ENCODE results near the gene SLC45A1. TPM values are rescaled to one million over a fixed set of nuclear protein-coding genes. Genes with fewer than 3 reads are reported as not detected.

SLC45A1 gene
- total and polyA plus RNA-seq, 5 donors = 2.1 to 3.5 (median 2.6) TPM

- H3K9me3 ChIP-seq (ENCODE audit: control insufficient read depth, low read length) = no peaks in the 10 kb centered on the region
- DNase-seq = no peak
- H3K27ac ChIP-seq (ENCODE audit: low read length) = no peak overlapping the region
- WGBS = 95% methylated on average over 13 of the region's 13 CpGs
- intact Hi-C loops (cut with DNase I) = no loop called here
- H3K4me3 ChIP-seq (ENCODE audit: low read length) = no peak overlapping the region
- no peaks in the 10 kb centered on the region for H3K4me1 ChIP-seq (ENCODE audit: control insufficient read depth, insufficient read depth, low read length)
- H3K27me3 ChIP-seq (ENCODE audit: control insufficient read depth, insufficient read depth) = no peaks in the 10 kb centered on the region
- no peak for ATAC-seq
Observed at GRCh38 chr1:8326265-8326664, 8.4 kb downstream of the SLC45A1 start.

- intact Hi-C loops (cut with DNase I) = no loop called here
- no peak overlapping the region for H3K4me3 ChIP-seq (ENCODE audit: low read length)
- WGBS = 92% methylated on average over 18 of the region's 18 CpGs
- no peak overlapping the region for H3K27ac ChIP-seq (ENCODE audit: low read length)
- no peaks in the 10 kb centered on the region for H3K4me1 ChIP-seq (ENCODE audit: control insufficient read depth, insufficient read depth, low read length)
- no peaks in the 10 kb centered on the region for H3K9me3 ChIP-seq (ENCODE audit: control insufficient read depth, low read length)
- DNase-seq = no peak
- ATAC-seq = no peak
- no peaks in the 10 kb centered on the region for H3K27me3 ChIP-seq (ENCODE audit: control insufficient read depth, insufficient read depth)
Observed at GRCh38 chr1:8328271-8328670, 10.4 kb downstream of the SLC45A1 start.

GRCh38 chr1:8329439-8329838, 11.5 kb downstream of the SLC45A1 start:
- Histone ChIP-seq H3K27me3 (ENCODE audit: control insufficient read depth, insufficient read depth) (no peaks in the 10 kb centered on the region), H3K9me3 (ENCODE audit: control insufficient read depth, low read length) (no peaks in the 10 kb centered on the region), H3K27ac (ENCODE audit: low read length) (no peak overlapping the region), H3K4me3 (ENCODE audit: low read length) (no peak overlapping the region), H3K4me1 (ENCODE audit: control insufficient read depth, insufficient read depth, low read length) (no peaks in the 10 kb centered on the region)
- intact Hi-C loops (cut with DNase I) = no loop called here
- DNase-seq (no peak), ATAC-seq (peak in 1 of 2 donors; percentile 34)
- WGBS = 74% methylated on average over 12 of the region's 12 CpGs

GRCh38 chr1:8329858-8330257, 11.9 kb downstream of the SLC45A1 start:
- 90% methylated on average over 14 of the region's 14 CpGs for WGBS
- ATAC-seq = no peak

GRCh38 chr1:8330271-8331125, 12.6 kb downstream of the SLC45A1 start:
- DNase-seq (peak in 1 of 3 donors; percentile 50), ATAC-seq (peak; percentile 14 to 16)
- Histone ChIP-seq H3K9me3 (ENCODE audit: control insufficient read depth, low read length) (no peaks in the 10 kb centered on the region), H3K27me3 (ENCODE audit: control insufficient read depth, insufficient read depth) (no peaks in the 10 kb centered on the region), H3K4me1 (ENCODE audit: control insufficient read depth, insufficient read depth, low read length) (no peaks in the 10 kb centered on the region), H3K4me3 (ENCODE audit: low read length) (no peak overlapping the region), H3K27ac (ENCODE audit: low read length) (no peak overlapping the region)
- WGBS = 93% methylated on average over 47 of the region's 47 CpGs
- intact Hi-C loops (cut with DNase I) = no loop called here

More at GRCh38 chr1:8329858-8330257, 11.9 kb downstream of the SLC45A1 start:
- no peak overlapping the region for H3K27ac ChIP-seq (ENCODE audit: low read length)
- no peaks in the 10 kb centered on the region for H3K4me1 ChIP-seq (ENCODE audit: control insufficient read depth, insufficient read depth, low read length)
- H3K4me3 ChIP-seq (ENCODE audit: low read length) = no peak overlapping the region
- no peak for DNase-seq
- intact Hi-C loops (cut with DNase I) = no loop called here
- H3K9me3 ChIP-seq (ENCODE audit: control insufficient read depth, low read length) = no peaks in the 10 kb centered on the region
- H3K27me3 ChIP-seq (ENCODE audit: control insufficient read depth, insufficient read depth) = no peaks in the 10 kb centered on the region

GRCh38 chr1:8332806-8333205, 14.9 kb downstream of the SLC45A1 start:
- no peak overlapping the region for H3K27ac ChIP-seq (ENCODE audit: low read length)
- H3K27me3 ChIP-seq (ENCODE audit: control insufficient read depth, insufficient read depth) = no peaks in the 10 kb centered on the region
- intact Hi-C loops (cut with DNase I) = no loop called here
- no peak for ATAC-seq
- 91% methylated on average over 16 of the region's 16 CpGs for WGBS
- DNase-seq = peak in 1 of 3 donors; percentile 37
- no peak overlapping the region for H3K4me3 ChIP-seq (ENCODE audit: low read length)
- H3K4me1 ChIP-seq (ENCODE audit: control insufficient read depth, insufficient read depth, low read length) = no peaks in the 10 kb centered on the region
- no peaks in the 10 kb centered on the region for H3K9me3 ChIP-seq (ENCODE audit: control insufficient read depth, low read length)

- H3K4me3 ChIP-seq (ENCODE audit: low read length) = no peak overlapping the region
- DNase-seq (no peak), ATAC-seq (no peak)
Observed at GRCh38 chr1:8333246-8333987, 15.5 kb downstream of the SLC45A1 start.

GRCh38 chr1:8334106-8334851, 16.4 kb downstream of the SLC45A1 start:
- H3K4me3 ChIP-seq (ENCODE audit: low read length) = no peak overlapping the region
- DNase-seq (peak in 1 of 3 donors; percentile 38), ATAC-seq (no peak)
- intact Hi-C loops (cut with DNase I) = no loop called here
- H3K27ac ChIP-seq (ENCODE audit: low read length) = no peak overlapping the region
- no peaks in the 10 kb centered on the region for H3K9me3 ChIP-seq (ENCODE audit: control insufficient read depth, low read length)
- no peaks in the 10 kb centered on the region for H3K27me3 ChIP-seq (ENCODE audit: control insufficient read depth, insufficient read depth)
- WGBS = 90% methylated on average over 24 of the region's 24 CpGs
- no peaks in the 10 kb centered on the region for H3K4me1 ChIP-seq (ENCODE audit: control insufficient read depth, insufficient read depth, low read length)

More at GRCh38 chr1:8333246-8333987, 15.5 kb downstream of the SLC45A1 start:
- Histone ChIP-seq H3K9me3 (ENCODE audit: control insufficient read depth, low read length) (no peaks in the 10 kb centered on the region), H3K4me1 (ENCODE audit: control insufficient read depth, insufficient read depth, low read length) (no peaks in the 10 kb centered on the region), H3K27ac (ENCODE audit: low read length) (no peak overlapping the region), H3K27me3 (ENCODE audit: control insufficient read depth, insufficient read depth) (no peaks in the 10 kb centered on the region)
- intact Hi-C loops (cut with DNase I) = no loop called here
- 94% methylated on average over 16 of the region's 16 CpGs for whole genome bisulfite sequencing

- peak in 1 of 3 donors; percentile 51 for DNase-seq
- intact Hi-C loops (cut with DNase I) = no loop called here
- H3K27me3 ChIP-seq (ENCODE audit: control insufficient read depth, insufficient read depth) = no peaks in the 10 kb centered on the region
- no peaks in the 10 kb centered on the region for H3K4me1 ChIP-seq (ENCODE audit: control insufficient read depth, insufficient read depth, low read length)
- H3K4me3 ChIP-seq (ENCODE audit: low read length) = no peak overlapping the region
- H3K27ac ChIP-seq (ENCODE audit: low read length) = no peak overlapping the region
- whole genome bisulfite sequencing = 90% methylated on average over 27 of the region's 27 CpGs
- H3K9me3 ChIP-seq (ENCODE audit: control insufficient read depth, low read length) = no peaks in the 10 kb centered on the region
- ATAC-seq = peak in 1 of 2 donors; percentile 9
Observed at GRCh38 chr1:8335246-8335645, 17.3 kb downstream of the SLC45A1 start.

GRCh38 chr1:8337776-8338525, 20.0 kb downstream of the SLC45A1 start:
- peak in 1 of 3 donors; percentile 51 for DNase-seq
- no peaks in the 10 kb centered on the region for H3K4me1 ChIP-seq (ENCODE audit: control insufficient read depth, insufficient read depth, low read length)
- H3K27ac ChIP-seq (ENCODE audit: low read length) = no peak overlapping the region
- intact Hi-C loops (cut with DNase I) = no loop called here
- no peak overlapping the region for H3K4me3 ChIP-seq (ENCODE audit: low read length)
- no peaks in the 10 kb centered on the region for H3K27me3 ChIP-seq (ENCODE audit: control insufficient read depth, insufficient read depth)
- no peaks in the 10 kb centered on the region for H3K9me3 ChIP-seq (ENCODE audit: control insufficient read depth, low read length)
- WGBS = 96% methylated on average over 25 of the region's 25 CpGs
- peak in 1 of 2 donors; percentile 17 for ATAC-seq
